ENCODE results near the gene SFXN2. TPM values are rescaled to one million over a fixed set of nuclear protein-coding genes. Genes with fewer than 3 reads are reported as not detected.

SFXN2 gene
- total RNA-seq, 1 experiment from 2014 or later = 12.9 TPM

GRCh38 chr10:102779680-102780526 lies 65.5 kb downstream of the SFXN2 start:
- ChIA-PET CTCF (interaction anchor here (0.8 to 1.0 kb wide), 3 partner anchors 27 to 122 kb away, joined by 4 to 5 read pairs (median 4); no protein-coding TSS in a partner anchor), POLR2A (interaction anchor here (0.6 to 11.0 kb wide), 11 partner anchors 9 to 413 kb away, joined by 3 to 120 read pairs (median 5); partner anchors contain the start of genes ARL3, SFXN2 and WBP1L)
- peaks cover 25% of the 10 kb centered on the region for H3K36me3 Mint-ChIP-seq (ENCODE audit: insufficient read depth, unreplicated experiment)
- BruUV-seq (replicated peaks) = TSS peak; percentile 29
- no peaks in the 10 kb centered on the region for H3K9me3 Mint-ChIP-seq (ENCODE audit: unreplicated experiment)
- peak; percentile 81 for DNase-seq (ENCODE audit: unreplicated experiment)
- no peaks in the 10 kb centered on the region for H3K27me3 Mint-ChIP-seq (ENCODE audit: insufficient read depth, unreplicated experiment)
- peak overlapping the region; percentile 47 for H3K27ac Mint-ChIP-seq (ENCODE audit: low read depth, unreplicated experiment)
- no peak for TF ChIP-seq CTCF (IDR thresholded peaks at IDR 0.05; ENCODE audit: unreplicated experiment)
- intact Hi-C loops (cut with micrococcal nuclease) = loop anchor here (5.0 kb wide), 1 partner anchor 38 kb away; the partner anchor contains the start of gene WBP1L
- peaks cover 50% of the 10 kb centered on the region for H3K4me1 Mint-ChIP-seq (ENCODE audit: insufficient read depth, unreplicated experiment)
- H3K4me3 Mint-ChIP-seq (ENCODE audit: unreplicated experiment) = peak overlapping the region; percentile 59

GRCh38 chr10:102780527-102780808 lies 66.0 kb downstream of the SFXN2 start:
- ChIA-PET POLR2A (interaction anchor here (0.9 to 11.0 kb wide), 7 partner anchors 9 to 412 kb away, joined by 4 to 120 read pairs (median 12); partner anchors contain the start of genes ARL3, SFXN2 and WBP1L), CTCF (interaction anchor here (0.8 to 1.0 kb wide), 2 partner anchors 28 to 48 kb away, joined by 4 to 5 read pairs; no protein-coding TSS in a partner anchor)
- H3K27me3 Mint-ChIP-seq (ENCODE audit: insufficient read depth, unreplicated experiment) = no peaks in the 10 kb centered on the region
- BruUV-seq (replicated peaks) = no TSS peak
- no peak for TF ChIP-seq CTCF (IDR thresholded peaks at IDR 0.05; ENCODE audit: unreplicated experiment)
- no peak for DNase-seq (ENCODE audit: unreplicated experiment)
- H3K4me1 Mint-ChIP-seq (ENCODE audit: insufficient read depth, unreplicated experiment) = peaks cover 52% of the 10 kb centered on the region
- peak overlapping the region; percentile 59 for H3K4me3 Mint-ChIP-seq (ENCODE audit: unreplicated experiment)
- H3K27ac Mint-ChIP-seq (ENCODE audit: low read depth, unreplicated experiment) = peak overlapping the region; percentile 47
- intact Hi-C loops (cut with micrococcal nuclease) = loop anchor here (5.0 kb wide), 1 partner anchor 38 kb away; the partner anchor contains the start of gene WBP1L
- H3K36me3 Mint-ChIP-seq (ENCODE audit: insufficient read depth, unreplicated experiment) = peaks cover 20% of the 10 kb centered on the region
- H3K9me3 Mint-ChIP-seq (ENCODE audit: unreplicated experiment) = no peaks in the 10 kb centered on the region

- BruUV-seq (replicated peaks) = no TSS peak
- no peak for TF ChIP-seq CTCF (IDR thresholded peaks at IDR 0.05; ENCODE audit: unreplicated experiment)
- no peak overlapping the region for H3K4me3 Mint-ChIP-seq (ENCODE audit: unreplicated experiment)
- H3K4me1 Mint-ChIP-seq (ENCODE audit: insufficient read depth, unreplicated experiment) = peaks cover 56% of the 10 kb centered on the region
- CTCF ChIA-PET = interaction anchor here (0.6 to 1.2 kb wide), 4 partner anchors 28 to 463 kb away, joined by 3 to 7 read pairs (median 3); no protein-coding TSS in a partner anchor
- no peaks in the 10 kb centered on the region for H3K27me3 Mint-ChIP-seq (ENCODE audit: insufficient read depth, unreplicated experiment)
- intact Hi-C loops (cut with micrococcal nuclease) = loop anchor here (5.0 kb wide), 1 partner anchor 39 kb away; the partner anchor contains the start of gene WBP1L
- no peaks in the 10 kb centered on the region for H3K9me3 Mint-ChIP-seq (ENCODE audit: unreplicated experiment)
- no peak for DNase-seq (ENCODE audit: unreplicated experiment)
- POLR2A ChIA-PET = interaction anchor here (1.3 to 11.0 kb wide), 7 partner anchors 10 to 67 kb away, joined by 5 to 120 read pairs (median 19); partner anchors contain the start of genes ARL3, SFXN2 and WBP1L
- H3K36me3 Mint-ChIP-seq (ENCODE audit: insufficient read depth, unreplicated experiment) = peaks cover 19% of the 10 kb centered on the region
- no peak overlapping the region for H3K27ac Mint-ChIP-seq (ENCODE audit: low read depth, unreplicated experiment)
These were observed 66.9 kb downstream of the SFXN2 start for GRCh38 chr10:102781090-102781920.
